GM23338 (cell line): Measurements from ENCODE around the gene FNDC10. TPM values are rescaled to one million over a fixed set of nuclear protein-coding genes. Genes with fewer than 3 reads are reported as not detected.

ENCODE experiments used
- JUNB ChIP-seq: IDR thresholded peaks from one replicate; pipeline ENCODE4 v1.6.1; 2016; ENCODE audit warnings: antibody characterized with exemption; ENCODE audit not compliant: unreplicated experiment
- NANOG ChIP-seq: IDR thresholded peaks from 2 replicates; pipeline ENCODE4 v1.6.1; 2016; ENCODE audit warnings: antibody characterized with exemption, borderline replicate concordance
- POLR2AphosphoS5 ChIP-seq: IDR thresholded peaks from 2 replicates; pipeline ENCODE4 v1.6.1; 2016; ENCODE audit warnings: antibody characterized with exemption, low read depth
- REST ChIP-seq: IDR thresholded peaks from one replicate; pipeline ENCODE4 v1.6.1; 2018; ENCODE audit warnings: antibody characterized with exemption; ENCODE audit not compliant: unreplicated experiment
- STAT1 ChIP-seq: IDR thresholded peaks from one replicate; pipeline ENCODE4 v1.6.1; 2016; ENCODE audit warnings: antibody characterized with exemption; ENCODE audit not compliant: unreplicated experiment
- ZNF462 ChIP-seq: fragments of 250-450 bp; sonication (Bioruptor Pico); IDR thresholded peaks from 2 replicates; pipeline ENCODE4 v1.5.0; 2020; ENCODE audit warnings: mild to moderate bottlenecking, moderate library complexity
- polyA plus RNA-seq: library from polyadenylated mRNA; unstranded; fragments of >200 nt; fragmentation: Nextera tagmentation; extraction: Ambion mirVana; gene quantifications from 2 replicates; pipeline ENCODE4 v1.2.1, GENCODE V29; 2016
- total RNA-seq: library from RNA; depleted of rRNA; stranded (reverse); fragments of >200 nt; shearing (Covaris generic); gene quantifications from 2 replicates; pipeline ENCODE4 v1.2.3, GENCODE V29; 2014

FNDC10 gene
- total and polyA plus RNA-seq, 2 experiments from 2014 or later, result 7.7 to 15.1 TPM

- TF ChIP-seq ZNF462 (CRISPR knock-in tag) (no peak), REST (no peak), JUNB (no peak), NANOG (no peak), POLR2AphosphoS5 (no peak), STAT1 (no peak)
Observed at GRCh38 chr1:1594602-1595260, 5.2 kb downstream of the FNDC10 start (continued).
